Ishikawa (cell line): Measurements from ENCODE around the gene PIP5K1C.

Experiments
- CEBPB ChIP-seq: IDR thresholded peaks from 2 replicates; pipeline ENCODE4 v1.6.1; 2012
- CREB1 ChIP-seq: IDR thresholded peaks from 2 replicates; pipeline ENCODE4 v1.6.1; 2012; ENCODE audit warnings: low read depth
- EGR1 ChIP-seq: IDR thresholded peaks from 2 replicates; pipeline ENCODE4 v1.6.1; 2012
- EP300 ChIP-seq: IDR thresholded peaks from 2 replicates; pipeline ENCODE4 v1.6.1; 2012; ENCODE audit warnings: borderline replicate concordance
- FOXM1 ChIP-seq: IDR thresholded peaks from 2 replicates; pipeline ENCODE4 v1.6.1; 2012; ENCODE audit warnings: low read depth, borderline replicate concordance
- MAX ChIP-seq: IDR thresholded peaks from 2 replicates; pipeline ENCODE4 v1.6.1; 2012
- NFIC ChIP-seq: IDR thresholded peaks from 2 replicates; pipeline ENCODE4 v1.6.1; 2012
- RAD21 ChIP-seq: IDR thresholded peaks from 2 replicates; pipeline ENCODE4 v1.6.1; 2012; ENCODE audit warnings: low read depth
- TAF1 ChIP-seq: IDR thresholded peaks from 2 replicates; pipeline ENCODE4 v1.6.1; 2012; ENCODE audit warnings: low read depth, mild to moderate bottlenecking
- TCF12 ChIP-seq: IDR thresholded peaks from 2 replicates; pipeline ENCODE4 v1.6.1; 2012; ENCODE audit warnings: low read depth
- TEAD4 ChIP-seq: IDR thresholded peaks from 2 replicates; pipeline ENCODE4 v1.6.1; 2012
- YY1 ChIP-seq: IDR thresholded peaks from 2 replicates; pipeline ENCODE4 v1.6.1; 2012; ENCODE audit warnings: low read depth
- ZBTB7A ChIP-seq: IDR thresholded peaks from 2 replicates; pipeline ENCODE4 v1.6.1; 2012; ENCODE audit warnings: low read depth
- TF ChIP-seq, protein P1 (sequence below): IDR thresholded peaks from 2 replicates; pipeline ENCODE4 v1.6.1; 2012
- TF ChIP-seq, protein P2 (sequence below): IDR thresholded peaks from 2 replicates; pipeline ENCODE4 v1.6.1; 2012; ENCODE audit warnings: low read depth, mild to moderate bottlenecking

The PIP5K1C gene

GRCh38 chr19:3612330-3612729 is 87.9 kb downstream of the PIP5K1C start:
- no peak for TF ChIP-seq TAF1
- TF ChIP-seq RAD21 = no peak
- TF ChIP-seq MAX = no peak
- no peak for TF ChIP-seq FOXM1
- no peak for TF ChIP-seq NFIC
- no peak for TF ChIP-seq YY1
- no peak for TF ChIP-seq ZBTB7A
- no peak for TF ChIP-seq TEAD4
- TF ChIP-seq CEBPB = no peak
- TF ChIP-seq EGR1 = no peak
- TF ChIP-seq, protein P1, sequence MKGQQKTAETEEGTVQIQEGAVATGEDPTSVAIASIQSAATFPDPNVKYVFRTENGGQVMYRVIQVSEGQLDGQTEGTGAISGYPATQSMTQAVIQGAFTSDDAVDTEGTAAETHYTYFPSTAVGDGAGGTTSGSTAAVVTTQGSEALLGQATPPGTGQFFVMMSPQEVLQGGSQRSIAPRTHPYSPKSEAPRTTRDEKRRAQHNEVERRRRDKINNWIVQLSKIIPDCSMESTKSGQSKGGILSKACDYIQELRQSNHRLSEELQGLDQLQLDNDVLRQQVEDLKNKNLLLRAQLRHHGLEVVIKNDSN = no peak
- TF ChIP-seq EP300 = no peak
- no peak for TF ChIP-seq CREB1
- TF ChIP-seq, protein P2, sequence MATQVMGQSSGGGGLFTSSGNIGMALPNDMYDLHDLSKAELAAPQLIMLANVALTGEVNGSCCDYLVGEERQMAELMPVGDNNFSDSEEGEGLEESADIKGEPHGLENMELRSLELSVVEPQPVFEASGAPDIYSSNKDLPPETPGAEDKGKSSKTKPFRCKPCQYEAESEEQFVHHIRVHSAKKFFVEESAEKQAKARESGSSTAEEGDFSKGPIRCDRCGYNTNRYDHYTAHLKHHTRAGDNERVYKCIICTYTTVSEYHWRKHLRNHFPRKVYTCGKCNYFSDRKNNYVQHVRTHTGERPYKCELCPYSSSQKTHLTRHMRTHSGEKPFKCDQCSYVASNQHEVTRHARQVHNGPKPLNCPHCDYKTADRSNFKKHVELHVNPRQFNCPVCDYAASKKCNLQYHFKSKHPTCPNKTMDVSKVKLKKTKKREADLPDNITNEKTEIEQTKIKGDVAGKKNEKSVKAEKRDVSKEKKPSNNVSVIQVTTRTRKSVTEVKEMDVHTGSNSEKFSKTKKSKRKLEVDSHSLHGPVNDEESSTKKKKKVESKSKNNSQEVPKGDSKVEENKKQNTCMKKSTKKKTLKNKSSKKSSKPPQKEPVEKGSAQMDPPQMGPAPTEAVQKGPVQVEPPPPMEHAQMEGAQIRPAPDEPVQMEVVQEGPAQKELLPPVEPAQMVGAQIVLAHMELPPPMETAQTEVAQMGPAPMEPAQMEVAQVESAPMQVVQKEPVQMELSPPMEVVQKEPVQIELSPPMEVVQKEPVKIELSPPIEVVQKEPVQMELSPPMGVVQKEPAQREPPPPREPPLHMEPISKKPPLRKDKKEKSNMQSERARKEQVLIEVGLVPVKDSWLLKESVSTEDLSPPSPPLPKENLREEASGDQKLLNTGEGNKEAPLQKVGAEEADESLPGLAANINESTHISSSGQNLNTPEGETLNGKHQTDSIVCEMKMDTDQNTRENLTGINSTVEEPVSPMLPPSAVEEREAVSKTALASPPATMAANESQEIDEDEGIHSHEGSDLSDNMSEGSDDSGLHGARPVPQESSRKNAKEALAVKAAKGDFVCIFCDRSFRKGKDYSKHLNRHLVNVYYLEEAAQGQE = no peak
- no peak for TF ChIP-seq TCF12

GRCh38 chr19:3611841-3612240 is 88.4 kb downstream of the PIP5K1C start:
- TF ChIP-seq, protein P1 = no peak

- TF ChIP-seq ZBTB7A = 0 out of 2 replicates have a peak, but pooled peaks have one; percentile 38
- no peak for TF ChIP-seq FOXM1
Measured at GRCh38 chr19:3610745-3611717, 89.2 kb downstream of the PIP5K1C start.

DNA sequence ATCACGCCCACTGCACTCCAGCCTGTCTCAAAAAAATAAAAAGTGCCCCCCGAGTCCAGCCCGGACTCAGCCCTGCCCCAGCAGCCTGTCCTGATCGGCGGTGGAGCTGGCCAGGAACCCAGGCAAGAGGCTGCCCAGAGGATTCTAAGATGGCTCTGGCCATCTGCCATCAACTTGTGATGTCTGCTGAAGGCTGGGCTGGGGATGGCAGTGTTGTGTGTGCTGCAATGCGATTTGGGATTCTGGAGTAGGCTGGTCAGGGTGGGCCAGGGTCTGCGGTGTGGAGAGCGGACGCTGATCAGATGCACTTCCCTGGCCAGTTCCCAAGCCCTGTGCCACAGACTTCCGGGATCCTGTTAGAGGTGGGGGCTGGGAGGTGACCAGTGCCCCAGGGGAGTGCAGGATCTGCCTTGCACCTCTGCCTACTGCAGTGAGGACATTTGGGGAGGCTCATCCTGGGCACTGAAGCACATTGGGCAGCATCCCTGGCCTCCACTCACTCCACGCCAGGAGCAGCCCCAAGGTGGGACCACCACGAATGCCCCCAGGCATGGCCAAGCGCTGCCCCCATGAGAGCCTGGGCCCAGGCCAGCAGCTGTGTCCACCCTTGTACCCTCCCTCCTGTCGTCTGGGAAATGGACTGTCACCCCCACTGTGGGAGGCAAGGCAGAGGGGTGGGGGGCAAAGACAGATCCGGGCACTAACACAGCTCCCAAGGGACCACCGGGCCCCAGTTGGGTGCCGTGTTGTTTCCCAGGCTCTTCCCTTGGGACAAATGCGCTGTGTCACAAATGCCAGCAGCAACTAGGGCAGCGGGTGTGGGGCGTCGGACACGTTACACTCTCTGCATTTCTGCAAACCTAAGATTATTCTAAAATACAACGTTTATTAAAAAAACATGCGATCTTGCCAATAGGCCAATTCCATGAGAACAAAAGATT is 90.2 kb downstream of the PIP5K1C start:
- TF ChIP-seq FOXM1 (no peak), YY1 (0 out of 2 replicates have a peak, but pooled peaks have one; percentile 26), TEAD4 (no peak), EP300 (no peak), TAF1 (no peak), TCF12 (no peak), MAX (no peak)
- TF ChIP-seq, protein P1 = no peak

DNA sequence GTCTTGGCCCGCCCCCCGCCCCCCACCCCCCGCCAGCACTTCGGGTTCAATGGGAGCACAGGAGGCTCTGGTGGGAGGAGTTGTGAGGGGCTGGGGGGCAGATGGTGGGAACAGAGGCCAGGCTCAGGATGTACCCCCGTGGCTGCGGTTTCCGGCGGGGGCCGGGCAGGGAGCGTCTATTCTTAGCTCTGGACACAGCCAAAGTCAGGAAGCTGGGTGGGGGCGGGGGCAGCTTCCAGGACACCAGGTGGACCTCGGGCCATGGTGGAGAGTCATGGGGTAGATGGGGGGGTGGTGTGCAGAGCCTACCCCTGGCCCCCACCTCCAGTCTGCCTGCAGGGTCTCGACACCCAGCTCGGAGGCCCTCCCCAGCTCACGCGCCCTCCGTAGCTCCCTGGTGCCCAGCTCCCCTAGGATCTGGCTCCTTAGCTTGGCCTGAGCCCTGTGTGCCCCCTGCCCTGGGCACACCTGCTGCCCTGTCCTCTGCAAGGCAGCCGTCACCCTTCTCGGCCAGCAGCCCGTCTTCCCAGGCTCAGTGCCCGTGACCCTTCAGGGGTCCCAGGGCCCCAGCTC is 91.4 kb downstream of the PIP5K1C start:
- TF ChIP-seq TCF12 (no peak), EP300 (no peak), CEBPB (no peak), RAD21 (no peak), TAF1 (no peak), CREB1 (no peak), YY1 (no peak)

GRCh38 chr19:3608079-3608641 is 92.1 kb downstream of the PIP5K1C start:
- TF ChIP-seq CEBPB (no peak), FOXM1 (no peak)
